Keratinocyte (primary cell): ENCODE results near the gene C21orf91. TPM values are rescaled to one million over a fixed set of nuclear protein-coding genes. Genes with fewer than 3 reads are reported as not detected.

Source experiments
- DNase-seq: peaks from one replicate; pipeline ENCODE4 v3.0.0-alpha.2; 2011; ENCODE audit warnings: low read depth, missing footprints, low spot score
- FAIRE-seq: peaks from 2 replicates; lab custom pipeline; 2011; peaks lifted over from hg19 to GRCh38; lab: Jason Lieb, UNC
- H2AFZ ChIP-seq: 2 replicates; pipeline ENCODE4 v1.6.0; 2012; ENCODE audit warnings: low read length, control low read depth, inconsistent platforms; ENCODE audit not compliant: control insufficient read depth
- H3K27ac ChIP-seq: 2 replicates; pipeline ENCODE4 v1.5.1; 2011; ENCODE audit warnings: low read length; ENCODE audit not compliant: control insufficient read depth, insufficient read depth
- H3K27me3 ChIP-seq: 3 replicates; pipeline ENCODE4 v1.6.0; 2011; ENCODE audit warnings: low read length; ENCODE audit not compliant: control insufficient read depth, insufficient read depth; ENCODE audit errors: extremely low read depth
- H3K36me3 ChIP-seq, 2 experiments: 2 replicates in 1 of 2; 3 replicates in 1 of 2; pipeline ENCODE4 v1.5.1; 2011; ENCODE audit warnings: low read length in 2 of 2, mild to moderate bottlenecking in 1 of 2; ENCODE audit not compliant: control insufficient read depth in 2 of 2, insufficient read depth in 2 of 2; ENCODE audit errors: extremely low read depth in 1 of 2
- H3K4me1 ChIP-seq: 3 replicates; pipeline ENCODE4 v1.5.1; 2011; ENCODE audit warnings: low read length; ENCODE audit not compliant: control insufficient read depth, insufficient read depth; ENCODE audit errors: extremely low read depth
- H3K4me2 ChIP-seq: 3 replicates; pipeline ENCODE4 v1.6.0; 2011; ENCODE audit warnings: low read depth, low read length; ENCODE audit not compliant: control insufficient read depth, insufficient read depth; ENCODE audit errors: extremely low read depth
- H3K4me3 ChIP-seq, 3 experiments: fragments of 200-600 bp in 1 of 3; sonication (generic) in 1 of 3; 2 replicates in 2 of 3; 3 replicates in 1 of 3; pipeline ENCODE4 v1.5.1; 2011 to 2016; ENCODE audit warnings: low read length in 3 of 3, mild to moderate bottlenecking in 3 of 3, control low read depth in 2 of 3, inconsistent platforms in 1 of 3, low read depth in 1 of 3, mixed read lengths in 1 of 3, mixed run types in 1 of 3, moderate library complexity in 1 of 3; ENCODE audit not compliant: control insufficient read depth in 2 of 3, insufficient read depth in 2 of 3; ENCODE audit errors: extremely low read depth in 1 of 3
- H3K79me2 ChIP-seq: 2 replicates; pipeline ENCODE4 v1.6.0; 2012; ENCODE audit warnings: low read length; ENCODE audit not compliant: control insufficient read depth, insufficient read depth
- H3K9ac ChIP-seq: 3 replicates; pipeline ENCODE4 v1.6.0; 2011; ENCODE audit warnings: low read length; ENCODE audit not compliant: control insufficient read depth, insufficient read depth; ENCODE audit errors: extremely low read depth
- H3K9me1 ChIP-seq: 3 replicates; pipeline ENCODE4 v1.6.0; 2011; ENCODE audit warnings: low read length; ENCODE audit not compliant: control insufficient read depth, insufficient read depth; ENCODE audit errors: extremely low read depth
- H3K9me3 ChIP-seq: 2 replicates; pipeline ENCODE4 v1.5.1; 2012; ENCODE audit warnings: low read depth, low read length; ENCODE audit not compliant: control insufficient read depth
- H4K20me1 ChIP-seq: 3 replicates; pipeline ENCODE4 v1.6.0; 2011; ENCODE audit warnings: low read length; ENCODE audit not compliant: control insufficient read depth, insufficient read depth; ENCODE audit errors: extremely low read depth
- EZH2 ChIP-seq: IDR thresholded peaks from one replicate; pipeline ENCODE4 v1.6.1; 2012; ENCODE audit warnings: inconsistent platforms, mild to moderate bottlenecking, low read length, moderate library complexity
- dilution Hi-C: fragments of 300-500 bp; cut with MboI; formaldehyde crosslinking; loops from one replicate; pipeline ENCODE4 v1.7.0; 2020; ENCODE audit warnings: low sequenced_read_pairs; ENCODE audit not compliant: extremely low pct_ligation_motif_present
- polyA plus RNA-seq, 5 experiments: library from polyadenylated mRNA; depleted of rRNA in 3 of 5; stranded (reverse) in 3 of 5; stranded (forward) in 1 of 5; unstranded in 1 of 5; fragments of >200 nt; gene quantifications; 1 replicate in 1 of 5; 2 replicates in 3 of 5; 3 replicates in 1 of 5; pipeline versions ENCODE4 v1.2.1 to v1.2.3, GENCODE V29; 2011 to 2012; ENCODE audit warnings: missing spikeins in 2 of 5, low read depth in 1 of 5, low replicate concordance in 1 of 5
- TF ChIP-seq, protein P1 (sequence below), 3 experiments: IDR thresholded peaks in 1 of 3; conservative IDR thresholded peaks in 1 of 3; optimal IDR thresholded peaks in 1 of 3; 2 replicates in 2 of 3; 3 replicates in 1 of 3; pipeline versions ENCODE3 to v1.5.1; 2011; ENCODE audit warnings: low read length in 3 of 3, mild to moderate bottlenecking in 3 of 3, moderate library complexity in 2 of 3, control low read depth in 1 of 3, inconsistent platforms in 1 of 3; ENCODE audit not compliant: insufficient read depth in 2 of 3; ENCODE audit errors: extremely low read depth in 1 of 3

Gene C21orf91
- polyA plus RNA-seq, 1 donor (not counting 4 experiments of a cell fraction or from before 2014, with no cell fraction given) = 28.2 TPM

DNA sequence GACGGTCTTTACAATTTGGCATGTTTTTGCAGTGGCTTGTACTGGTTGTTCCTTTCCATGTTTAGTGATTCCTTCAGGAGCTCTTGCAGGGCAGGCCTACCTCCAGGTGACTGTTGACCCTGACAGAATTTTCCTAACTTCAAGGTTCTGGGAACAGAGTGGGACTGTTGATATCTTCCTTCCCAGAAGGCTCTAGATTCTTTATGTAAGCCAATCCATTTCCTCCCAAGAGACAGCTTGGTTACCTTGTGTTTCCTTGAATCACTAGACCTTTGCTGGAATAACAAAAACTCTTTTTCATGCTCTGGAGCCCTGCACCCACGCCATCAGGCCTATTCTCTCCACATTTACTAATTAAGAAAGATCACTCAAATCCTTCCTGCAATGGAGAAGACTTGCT lies 67.0 kb downstream of the C21orf91 start:
- Histone ChIP-seq H3K4me1 (no peaks in the 10 kb centered on the region), H3K27me3 (no peaks in the 10 kb centered on the region), H4K20me1 (no peaks in the 10 kb centered on the region), H3K4me2 (no peak overlapping the region), H2AFZ (no peak overlapping the region), H3K9me3 (no peaks in the 10 kb centered on the region), H3K79me2 (no peaks in the 10 kb centered on the region), H3K36me3 (no peaks in the 10 kb centered on the region), H3K9me1 (no peaks in the 10 kb centered on the region), H3K9ac (no peak overlapping the region), H3K27ac (no peak overlapping the region), H3K4me3 (no peak overlapping the region)
- dilution Hi-C loops = no loop called here
- DNase-seq (no peak), FAIRE-seq (no peak)
- TF ChIP-seq, protein P1, sequence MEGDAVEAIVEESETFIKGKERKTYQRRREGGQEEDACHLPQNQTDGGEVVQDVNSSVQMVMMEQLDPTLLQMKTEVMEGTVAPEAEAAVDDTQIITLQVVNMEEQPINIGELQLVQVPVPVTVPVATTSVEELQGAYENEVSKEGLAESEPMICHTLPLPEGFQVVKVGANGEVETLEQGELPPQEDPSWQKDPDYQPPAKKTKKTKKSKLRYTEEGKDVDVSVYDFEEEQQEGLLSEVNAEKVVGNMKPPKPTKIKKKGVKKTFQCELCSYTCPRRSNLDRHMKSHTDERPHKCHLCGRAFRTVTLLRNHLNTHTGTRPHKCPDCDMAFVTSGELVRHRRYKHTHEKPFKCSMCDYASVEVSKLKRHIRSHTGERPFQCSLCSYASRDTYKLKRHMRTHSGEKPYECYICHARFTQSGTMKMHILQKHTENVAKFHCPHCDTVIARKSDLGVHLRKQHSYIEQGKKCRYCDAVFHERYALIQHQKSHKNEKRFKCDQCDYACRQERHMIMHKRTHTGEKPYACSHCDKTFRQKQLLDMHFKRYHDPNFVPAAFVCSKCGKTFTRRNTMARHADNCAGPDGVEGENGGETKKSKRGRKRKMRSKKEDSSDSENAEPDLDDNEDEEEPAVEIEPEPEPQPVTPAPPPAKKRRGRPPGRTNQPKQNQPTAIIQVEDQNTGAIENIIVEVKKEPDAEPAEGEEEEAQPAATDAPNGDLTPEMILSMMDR (optimal IDR thresholded peaks at IDR 0.05 in 1 of 3, IDR thresholded peaks at IDR 0.05 in 1 of 3, conservative IDR thresholded peaks at IDR 0.05 in 1 of 3; ENCODE audit: extremely low read depth in 1 of 3, insufficient read depth in 2 of 3, low read length in 3 of 3) = no peak
- TF ChIP-seq EZH2 = no peak

DNA sequence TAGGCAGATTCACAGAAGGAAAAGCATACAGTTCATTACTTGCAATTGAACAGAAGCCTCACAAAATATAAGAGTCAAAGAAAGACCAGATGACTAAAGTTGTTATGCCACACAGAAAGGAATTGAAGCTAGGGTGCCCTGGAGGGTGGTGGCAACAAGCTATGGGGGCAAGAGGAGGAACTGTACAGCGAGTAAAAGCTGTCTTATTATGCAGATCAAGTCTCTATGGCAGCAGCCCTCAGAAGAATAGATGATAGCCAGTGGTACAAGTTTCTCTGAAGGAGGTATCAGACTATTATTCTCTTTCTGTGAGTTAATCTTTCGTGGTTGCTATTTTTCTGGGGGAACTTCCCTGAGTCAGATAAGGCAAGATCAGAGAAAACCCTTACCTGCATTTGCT lies 72.2 kb downstream of the C21orf91 start:
- FAIRE-seq (no peak), DNase-seq (no peak)
- no peaks in the 10 kb centered on the region for H3K9me3 ChIP-seq
- H2AFZ ChIP-seq = no peak overlapping the region
- dilution Hi-C loops = no loop called here
- TF ChIP-seq, protein P1 (optimal IDR thresholded peaks at IDR 0.05 in 1 of 3, IDR thresholded peaks at IDR 0.05 in 1 of 3, conservative IDR thresholded peaks at IDR 0.05 in 1 of 3; ENCODE audit: extremely low read depth in 1 of 3, insufficient read depth in 2 of 3, low read length in 3 of 3) = no peak
- no peak for TF ChIP-seq EZH2
- H3K9me1 ChIP-seq = no peaks in the 10 kb centered on the region
- H3K4me3 ChIP-seq = no peak overlapping the region
- no peaks in the 10 kb centered on the region for H3K79me2 ChIP-seq
- H3K9ac ChIP-seq = no peak overlapping the region
- H3K27me3 ChIP-seq = no peaks in the 10 kb centered on the region
- no peak overlapping the region for H3K4me2 ChIP-seq
- H3K27ac ChIP-seq = no peak overlapping the region
- H3K36me3 ChIP-seq = no peaks in the 10 kb centered on the region
- peaks cover 5% of the 10 kb centered on the region for H3K4me1 ChIP-seq
- no peaks in the 10 kb centered on the region for H4K20me1 ChIP-seq
